NK-92 (cell line): ENCODE results near the gene MED16.

Experiments
- DNase-seq: peaks from one replicate; lab custom pipeline; 2025; ENCODE audit not compliant: unreplicated experiment; lab: John Stamatoyannopoulos, UW

The MED16 gene

GRCh38 chr19:872266-872951 lies 20.6 kb downstream of the MED16 start:
- no peak for DNase-seq

GRCh38 chr19:871446-872265 lies 21.3 kb downstream of the MED16 start:
- no peak for DNase-seq

DNA sequence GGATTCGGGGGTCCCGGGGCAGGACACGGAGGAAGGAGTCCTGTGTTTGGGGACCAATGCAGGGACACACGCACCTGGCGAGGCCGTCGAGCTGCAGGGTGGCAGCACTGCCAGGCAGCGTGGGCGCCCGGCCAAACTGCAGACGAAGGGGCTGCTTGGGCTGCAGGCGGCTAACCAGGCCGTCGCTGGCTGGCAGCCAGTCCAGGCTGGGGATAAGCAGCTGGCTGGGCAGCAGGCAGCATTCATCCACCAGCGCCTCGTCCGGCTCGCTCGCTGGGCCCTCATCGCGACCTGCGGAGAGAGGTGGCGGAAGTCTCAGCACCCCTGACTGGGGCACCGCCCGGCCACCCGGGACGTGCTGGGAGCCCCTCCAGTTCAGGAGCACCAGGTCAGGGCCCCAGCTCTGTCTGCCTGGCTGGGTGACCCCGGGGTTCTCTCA lies 22.0 kb downstream of the MED16 start:
- no peak for DNase-seq

DNA sequence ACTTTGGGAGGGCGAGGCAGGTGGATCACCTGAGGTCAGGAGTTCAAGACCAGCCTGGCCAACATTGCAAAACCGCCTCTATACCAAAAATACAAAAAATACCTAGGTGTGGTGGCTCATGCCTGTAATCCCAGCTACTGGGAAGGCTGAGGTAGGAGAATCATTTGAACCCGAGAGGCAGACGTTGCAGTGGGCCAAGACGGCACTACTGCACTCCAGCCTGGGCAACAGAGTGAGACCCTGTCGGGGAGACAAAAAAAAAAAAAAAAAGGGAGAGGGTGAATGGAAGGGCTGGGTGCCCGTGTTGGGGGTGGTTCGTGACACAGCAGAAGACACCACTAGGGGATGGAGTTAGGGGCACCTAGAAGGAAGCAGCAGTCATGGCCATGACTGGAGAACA lies 22.7 kb downstream of the MED16 start:
- no peak for DNase-seq

DNA sequence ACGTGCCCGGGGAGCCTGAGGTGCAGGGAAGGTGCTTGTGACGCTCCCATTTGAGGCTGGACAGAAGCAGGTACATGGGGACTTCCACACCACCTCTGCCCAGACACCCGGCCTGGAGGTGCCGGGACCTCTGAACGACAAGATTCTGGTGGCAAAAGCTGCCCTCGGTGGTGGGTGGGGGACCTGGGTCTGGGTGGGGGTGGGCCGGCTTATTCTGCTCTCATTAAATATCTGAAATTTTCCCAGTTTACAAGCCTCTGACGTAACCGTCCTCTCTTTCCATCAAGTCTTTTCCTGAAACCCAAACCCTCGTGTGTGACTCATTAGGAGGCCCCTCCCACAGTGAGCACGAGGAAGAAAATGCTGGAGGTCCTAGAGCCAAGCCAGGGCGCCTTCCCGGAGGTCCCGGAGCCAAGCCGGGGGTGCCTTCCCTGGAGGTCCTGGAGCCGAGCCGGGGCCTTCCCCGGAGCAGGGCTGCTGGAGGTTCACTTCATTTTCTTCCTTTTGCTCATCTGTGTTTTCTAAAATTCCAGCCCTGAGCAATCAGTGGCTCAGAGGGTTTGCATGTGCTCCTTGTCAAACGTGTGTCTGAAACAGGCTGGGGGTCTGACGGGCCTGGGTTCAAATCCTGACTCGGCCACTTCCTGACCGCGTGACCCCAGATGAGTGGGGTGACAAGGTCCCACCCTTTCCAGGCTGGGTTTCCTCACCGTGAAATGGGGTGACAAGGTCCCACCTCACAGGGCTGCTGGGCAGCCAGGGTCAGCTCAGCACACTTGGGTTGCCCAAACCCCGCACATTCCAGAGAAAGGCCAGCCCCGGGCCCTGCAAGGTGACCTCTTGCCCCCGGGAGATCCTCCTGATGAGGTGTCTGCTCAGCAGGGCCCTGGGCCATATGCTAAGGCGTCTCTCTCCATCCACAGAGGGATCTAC lies 23.5 kb downstream of the MED16 start:
- no peak for DNase-seq

GRCh38 chr19:868458-869244 lies 24.3 kb downstream of the MED16 start:
- no peak for DNase-seq

DNA sequence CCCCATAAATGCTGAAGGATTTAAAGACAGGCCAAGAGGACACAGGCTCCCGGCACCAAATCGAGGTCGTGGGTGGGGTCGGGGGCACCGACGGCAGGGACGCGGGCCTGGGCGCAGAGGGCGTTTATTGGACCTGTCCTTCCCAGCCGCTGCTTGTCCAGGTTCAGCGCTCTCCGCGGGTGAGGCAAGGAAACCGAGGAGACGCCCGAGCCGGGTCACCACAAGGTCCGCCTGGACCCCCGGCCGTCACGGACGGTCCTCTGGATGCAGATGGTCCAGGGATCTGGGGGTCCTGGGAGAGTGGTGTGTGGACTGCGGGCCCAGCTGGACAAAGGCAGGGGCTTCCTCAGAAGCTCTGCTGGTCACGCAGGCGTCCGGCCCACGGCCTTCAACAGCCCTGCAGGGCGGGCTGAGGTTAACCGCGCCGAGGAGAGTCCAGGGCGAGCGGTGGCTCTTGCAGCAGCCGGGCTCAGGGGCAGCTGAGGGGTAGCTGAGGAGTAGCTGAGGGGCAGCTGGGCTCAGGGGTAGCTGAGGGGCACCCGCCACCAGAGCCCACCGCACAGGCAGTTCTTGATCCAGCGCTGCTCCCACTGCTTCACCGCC lies 25.0 kb downstream of the MED16 start:
- DNase-seq = no peak

- no peak for DNase-seq
These were observed 25.6 kb downstream of the MED16 start for GRCh38 chr19:867301-867793.

DNA sequence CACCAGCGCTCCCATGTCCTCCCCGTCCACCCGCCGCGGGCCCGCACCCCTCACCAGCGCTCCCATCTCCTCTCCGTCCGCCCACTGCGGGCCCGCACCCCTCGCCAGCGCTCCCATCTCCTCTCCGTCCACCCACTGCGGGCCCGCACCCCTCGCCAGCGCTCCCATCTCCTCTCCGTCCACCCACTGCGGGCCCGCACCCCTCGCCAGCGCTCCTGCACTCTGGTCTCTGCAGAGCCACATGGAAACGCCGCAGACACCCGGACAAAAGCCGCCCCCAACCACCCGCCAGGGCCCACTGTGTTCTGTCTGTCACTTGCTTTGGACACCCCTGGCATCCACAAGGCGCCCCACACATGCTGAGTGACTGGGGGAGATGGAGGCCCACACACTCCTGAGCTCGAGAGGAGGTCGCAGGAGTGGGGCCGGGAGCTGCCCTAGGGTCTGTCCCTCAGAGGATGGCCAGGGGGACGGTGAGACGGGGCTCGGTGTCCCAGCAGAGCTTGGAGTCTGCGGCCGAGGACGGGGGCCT lies 26.2 kb downstream of the MED16 start:
- no peak for DNase-seq

- DNase-seq = no peak
These were observed 29.7 kb downstream of the MED16 start for GRCh38 chr19:863315-863620.

DNA sequence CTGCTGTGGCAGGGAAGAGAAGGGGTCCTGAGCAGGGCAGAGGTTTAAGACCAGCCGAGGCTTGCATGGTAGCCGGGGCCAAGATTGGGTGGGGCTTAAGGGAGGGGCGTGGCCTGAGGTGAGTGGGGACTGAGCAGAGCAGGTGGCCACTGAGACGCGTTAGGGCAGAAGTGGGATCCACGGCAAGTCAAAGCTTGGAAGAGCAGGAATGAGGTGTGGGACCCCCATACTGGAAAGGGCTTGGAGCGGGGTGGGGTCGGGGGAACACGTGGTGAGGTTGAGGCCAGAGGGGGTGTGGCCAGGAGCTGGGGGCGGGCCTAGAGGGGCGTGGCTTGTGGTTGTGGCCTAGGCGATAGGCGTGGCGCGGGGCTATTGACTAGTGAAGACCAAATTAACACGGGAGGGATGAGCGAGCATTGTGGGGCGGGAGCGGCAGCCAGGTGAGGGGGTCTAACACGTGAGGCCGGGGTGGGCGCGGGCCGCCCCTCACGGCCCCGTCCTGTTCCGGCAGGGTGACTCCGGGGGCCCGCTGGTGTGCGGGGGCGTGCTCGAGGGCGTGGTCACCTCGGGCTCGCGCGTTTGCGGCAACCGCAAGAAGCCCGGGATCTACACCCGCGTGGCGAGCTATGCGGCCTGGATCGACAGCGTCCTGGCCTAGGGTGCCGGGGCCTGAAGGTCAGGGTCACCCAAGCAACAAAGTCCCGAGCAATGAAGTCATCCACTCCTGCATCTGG lies 30.2 kb downstream of the MED16 start:
- DNase-seq = no peak

GRCh38 chr19:861756-862580 lies 31.0 kb downstream of the MED16 start:
- DNase-seq = no peak

- no peak for DNase-seq
These were observed 31.7 kb downstream of the MED16 start for GRCh38 chr19:861141-861755.

- no peak for DNase-seq
These were observed 33.8 kb downstream of the MED16 start, which contains the start of gene CFD for GRCh38 chr19:858868-859843. Gene CFD (plus strand): TSS chr19:859664. CDS start chr19:859690, 26 bp downstream.

GRCh38 chr19:858284-858683 lies 34.7 kb downstream of the MED16 start:
- DNase-seq = no peak

DNA sequence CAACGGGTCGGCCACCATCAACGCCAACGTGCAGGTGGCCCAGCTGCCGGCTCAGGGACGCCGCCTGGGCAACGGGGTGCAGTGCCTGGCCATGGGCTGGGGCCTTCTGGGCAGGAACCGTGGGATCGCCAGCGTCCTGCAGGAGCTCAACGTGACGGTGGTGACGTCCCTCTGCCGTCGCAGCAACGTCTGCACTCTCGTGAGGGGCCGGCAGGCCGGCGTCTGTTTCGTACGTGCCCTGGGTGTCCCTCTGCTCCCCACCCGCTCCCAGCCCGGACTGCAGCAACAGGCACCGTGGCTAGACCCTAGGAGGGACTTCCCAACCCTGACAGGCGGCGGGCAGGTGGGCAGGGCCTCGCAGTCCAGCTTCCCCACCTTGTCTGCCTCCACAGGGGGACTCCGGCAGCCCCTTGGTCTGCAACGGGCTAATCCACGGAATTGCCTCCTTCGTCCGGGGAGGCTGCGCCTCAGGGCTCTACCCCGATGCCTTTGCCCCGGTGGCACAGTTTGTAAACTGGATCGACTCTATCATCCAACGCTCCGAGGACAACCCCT lies 37.3 kb downstream of the MED16 start:
- DNase-seq = no peak
